Heart right ventricle (tissue), 16 donors: Measurements from ENCODE around the gene KSR1. TPM values are rescaled to one million over a fixed set of nuclear protein-coding genes. Genes with fewer than 3 reads are reported as not detected.
"Not testable (repeated sequence)": the region's sequence is repeated elsewhere in the genome, so short reads cannot be mapped to it uniquely, and the experiment has no call there.

Experiments used
- ATAC-seq, 8 donors: fragments of 200-7000 bp; cut with Tn5 transposase; one replicate each; pipeline ENCODE4 v1.9.1; 2020; ENCODE audit warnings: mild to moderate bottlenecking in 8 of 8, moderate library complexity in 8 of 8, moderate number of reproducible peaks in 1 of 8
- DNase-seq, 2 donors: peaks; one replicate each; pipeline ENCODE4 v3.0.0-alpha.2; 2020
- H3K27ac ChIP-seq, 10 donors: fragments of 200-600 bp; sonication (generic) in 2 of 10; one replicate each; pipeline versions ENCODE4 v1.5.0 to v1.8.0; 2020 to 2022; ENCODE audit warnings: mild to moderate bottlenecking in 3 of 10
- H3K27me3 ChIP-seq, 7 donors: fragments of 200-600 bp; one replicate each; pipeline ENCODE4 v1.8.0; 2021 to 2022; ENCODE audit warnings: mild to moderate bottlenecking in 2 of 7
- H3K36me3 ChIP-seq, 9 donors: fragments of 200-600 bp; sonication (generic) in 1 of 9; one replicate each; pipeline versions ENCODE4 v1.5.0 to v1.8.0; 2020 to 2022; ENCODE audit warnings: mild to moderate bottlenecking in 2 of 9
- H3K4me1 ChIP-seq, 9 donors: fragments of 200-600 bp; sonication (generic) in 1 of 9; one replicate each; pipeline versions ENCODE4 v1.5.0 to v1.8.0; 2020 to 2022; ENCODE audit warnings: mild to moderate bottlenecking in 4 of 9
- H3K4me3 ChIP-seq, 10 donors: fragments of 200-600 bp; sonication (generic) in 2 of 10; one replicate each; pipeline versions ENCODE4 v1.5.0 to v1.8.0; 2020 to 2022; ENCODE audit warnings: mild to moderate bottlenecking in 7 of 10, moderate library complexity in 2 of 10
- H3K9me3 ChIP-seq, 11 donors: fragments of 200-600 bp in 10 of 11; sonication (generic) in 2 of 11; one replicate each; pipeline versions ENCODE4 v1.5.0 to v1.8.0; 2013 to 2022; ENCODE audit warnings: mild to moderate bottlenecking in 2 of 11, control low read depth in 1 of 11, moderate library complexity in 1 of 11
- CTCF ChIP-seq, 9 donors: fragments of 200-600 bp; sonication (generic) in 2 of 9; IDR thresholded peaks; one replicate each; pipeline versions ENCODE4 v1.5.0 to v1.8.0; 2021 to 2022; ENCODE audit warnings: antibody characterized with exemption in 9 of 9, mild to moderate bottlenecking in 5 of 9, moderate library complexity in 1 of 9
- WGBS, 2 donors: extraction: QIAGEN DNeasy Blood & Tissue Kit; methylation state at CpG; one replicate each; pipeline ENCODE4 v1.1.7; 2013; ENCODE audit warnings: inconsistent platforms in 1 of 2; 5-methylcytosine and 5-hydroxymethylcytosine counted together
- intact Hi-C, 10 donors: fragments of 100-400 bp; cut with DNase I; formaldehyde crosslinking; loops; one replicate each; pipeline versions ENCODE4 v1.11.1 to v1.14.2; 2022
- polyA plus RNA-seq, 2 donors: library from polyadenylated mRNA; stranded (reverse); fragments of 200-250 nt; gene quantifications; one replicate each; pipeline ENCODE4 v1.2.3, GENCODE V29; 2013
- total RNA-seq, 10 donors: library from RNA; stranded (reverse); fragmentation: NEBNext Ultra II Directional in 3 of 10; extraction: Animal tissue kit (Norgen Biotek cat#: 25700) in 3 of 10; gene quantifications; one replicate each; pipeline versions ENCODE4 v1.2.1 to v1.2.4, GENCODE V29; 2021 to 2023
- donor health status: Arrhythmogenic right ventricular cardiomyopathy.
- donor health status: ischemic (EF 13 %, LVEDD 7.1; RV severe dilation, severe dysfunction).
- donor health status: healthy with polysubstance abuse.
- donor health status: DM: no; HTN: yes; CAD: no.
- donor health status: DM: no; HTN: no; CAD: no.
- donor health status: ischemic (EF 25% LVEDD 6.9; RV normal size, moderate dysfunction).
- donor health status: ischemic (EF 25% LVEDD 5.7; RV mildly dilated, moderate dysfunction).
- donor health status: healthy.
- donor health status: DM: yes; HTN: yes; CAD: no.
- donor health status: Ischemic cardiomyopathy.
- donor health status: ischemic (EF 35%, LVEDD 5.7; RV mildly dilated, moderate dysfunction).
- donor health status: nonischemic (EF 11% LVEDD 7.7; RV severe dilation, severe dysfunction).
- donor health status: DM: yes; HTN: yes; CAD: no.
- donor health status: PGD.
- donor health status: ischemic (EF 29% LVEDD 5.4; RV normal size, mild dysfunction).
- donor health status: nonischemic (EF 23%, LVEDD 6.1; RV moderate dilation, normal function).

The KSR1 gene
- total and polyA plus RNA-seq, 12 donors, result 5.6 to 19.6 (median 8.6) TPM

GRCh38 chr17:27497696-27498095 is 41.4 kb downstream of the KSR1 start:
- no peak overlapping the region for H3K4me3 ChIP-seq
- 97 to 98% methylated on average over 5 of the region's 5 CpGs for WGBS, 2 donors
- H3K4me1 ChIP-seq, result peaks cover 0 to 39% (median 32%) of the 10 kb centered on the region in 9 donors
- no peak for DNase-seq
- no peak overlapping the region for H3K27ac ChIP-seq
- intact Hi-C loops, result loop anchor here in 5 of 10 donors (10.0 kb wide), 5 partner anchors 57 to 143 kb away; no protein-coding TSS in a partner anchor
- H3K27me3 ChIP-seq, result no peaks in the 10 kb centered on the region
- no peaks in the 10 kb centered on the region for H3K36me3 ChIP-seq
- H3K9me3 ChIP-seq, result peaks cover 0 to 12% (median 0%) of the 10 kb centered on the region in 11 donors
- ATAC-seq, result no peak
- no peak for TF ChIP-seq CTCF (IDR thresholded peaks at IDR 0.05)

DNA sequence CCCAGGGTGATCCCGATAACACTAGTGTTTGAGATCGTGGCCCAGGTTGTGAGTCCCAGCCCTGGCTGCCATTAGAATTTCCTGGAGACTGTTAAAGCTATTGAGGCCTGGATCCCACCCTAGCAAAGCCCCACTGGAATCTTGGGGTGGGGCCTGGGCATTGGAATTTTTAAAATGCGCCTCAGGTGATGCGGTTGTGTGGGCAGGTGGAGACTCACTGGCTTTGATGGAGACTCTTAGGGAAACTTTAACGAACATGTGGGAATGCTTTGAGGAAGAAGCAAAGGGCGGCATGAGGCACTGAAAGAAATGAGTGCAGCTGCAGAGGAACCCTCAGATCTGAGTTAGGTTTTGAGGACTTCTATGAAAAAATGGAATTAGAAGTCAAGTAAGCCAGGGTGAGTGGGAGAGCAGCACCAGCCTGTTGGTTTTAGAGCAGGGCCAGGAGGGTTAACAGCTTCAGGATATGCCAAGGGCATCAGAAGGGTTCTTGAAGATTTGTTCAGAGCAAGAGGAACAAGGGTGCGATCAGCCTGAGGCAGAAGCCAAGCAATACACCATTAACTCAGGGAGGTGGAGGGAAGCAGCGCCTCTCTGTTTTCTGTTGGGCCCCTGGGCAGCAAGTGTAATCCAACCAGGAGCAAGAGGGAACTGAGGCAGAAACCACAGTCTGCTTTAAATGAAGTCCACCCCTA is 42.5 kb downstream of the KSR1 start:
- ATAC-seq (no peak), DNase-seq (no peak)
- intact Hi-C loops, result loop anchor here in 5 of 10 donors (10.0 kb wide), 5 partner anchors 56 to 144 kb away; no protein-coding TSS in a partner anchor
- Histone ChIP-seq H3K4me1 (peaks cover 0 to 42% (median 31%) of the 10 kb centered on the region in 9 donors), H3K27ac (no peak overlapping the region), H3K9me3 (peaks cover 0 to 12% (median 0%) of the 10 kb centered on the region in 11 donors), H3K4me3 (no peak overlapping the region), H3K27me3 (no peaks in the 10 kb centered on the region), H3K36me3 (no peaks in the 10 kb centered on the region)
- TF ChIP-seq CTCF (IDR thresholded peaks at IDR 0.05), result no peak
- 95 to 97% methylated on average over 8 of the region's 8 CpGs for WGBS, 2 donors

- ATAC-seq (peak in 1 of 8 donors; percentile 20), DNase-seq (no peak)
- H3K4me1 ChIP-seq, result peaks cover 0 to 38% (median 25%) of the 10 kb centered on the region in 9 donors
- H3K27ac ChIP-seq, result no peak overlapping the region
- H3K9me3 ChIP-seq, result peaks cover 0 to 12% (median 0%) of the 10 kb centered on the region in 11 donors
- 82 to 84% methylated on average over 11 of the region's 11 CpGs for WGBS, 2 donors
- no peak for TF ChIP-seq CTCF (IDR thresholded peaks at IDR 0.05)
- H3K27me3 ChIP-seq, result no peaks in the 10 kb centered on the region
- intact Hi-C loops, result loop anchor here in 5 of 10 donors (10.0 kb wide), 5 partner anchors 55 to 145 kb away; no protein-coding TSS in a partner anchor
- no peak overlapping the region for H3K4me3 ChIP-seq
- H3K36me3 ChIP-seq, result no peaks in the 10 kb centered on the region
Measured at GRCh38 chr17:27499451-27500265, 43.4 kb downstream of the KSR1 start.

DNA sequence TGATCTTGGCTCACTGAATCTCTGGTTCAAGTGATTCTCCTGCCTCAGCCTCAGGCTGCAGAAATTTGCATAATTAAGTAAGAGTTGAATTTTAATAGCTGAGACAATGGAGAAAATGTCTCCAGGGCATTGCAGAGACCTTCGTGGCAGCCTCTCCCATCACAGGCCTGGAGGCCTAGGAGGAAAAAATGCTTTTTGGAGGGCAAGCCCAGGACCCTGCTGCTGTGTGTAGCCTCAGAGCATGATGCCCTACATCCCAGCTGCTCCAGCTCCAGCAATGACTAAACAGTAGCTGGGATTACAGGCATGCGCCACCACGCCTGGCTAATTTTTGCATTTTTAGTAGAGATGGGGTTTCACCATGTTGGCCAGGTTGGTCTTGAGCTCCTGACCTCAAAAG is 45.1 kb downstream of the KSR1 start:
- H3K4me3 ChIP-seq, H3K27ac ChIP-seq, intact Hi-C loops, DNase-seq, ATAC-seq, H3K27me3 ChIP-seq, H3K36me3 ChIP-seq: not testable (repeated sequence)
- WGBS, 2 donors, result 95 to 97% methylated on average over 3 of the region's 3 CpGs
- Histone ChIP-seq H3K9me3 (peaks cover 0 to 12% (median 0%) of the 10 kb centered on the region in 11 donors), H3K4me1 (peaks cover 0 to 32% (median 14%) of the 10 kb centered on the region in 9 donors)
